ENCODE results near the gene COBLL1.

DNA sequence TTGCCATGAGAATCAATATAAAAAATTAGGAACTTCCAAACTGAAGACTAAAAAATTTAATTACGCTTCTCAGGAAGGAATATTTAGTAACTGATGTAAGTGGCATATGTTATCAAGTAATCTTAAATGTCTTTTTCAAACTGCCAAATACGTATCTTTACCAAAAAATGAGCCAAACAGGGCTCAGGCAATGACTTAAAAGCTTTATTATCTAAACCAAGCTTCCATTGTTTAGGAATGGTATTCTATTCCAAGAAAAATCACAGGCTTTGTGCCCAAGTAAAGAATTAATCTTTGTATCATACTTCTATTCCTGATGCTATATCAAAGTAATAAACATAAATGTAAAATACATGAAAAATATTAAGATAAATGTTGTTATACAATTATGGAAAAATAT lies 148.7 kb downstream of the COBLL1 start:
- no peak for TF ChIP-seq TAF1 (IDR thresholded peaks at IDR 0.05; ENCODE audit: borderline replicate concordance, low read depth, low read length)
- no peak for TF ChIP-seq POLR2AphosphoS5 (IDR thresholded peaks at IDR 0.05; ENCODE audit: low read depth, low read length)
- TF ChIP-seq POLR2A (IDR thresholded peaks at IDR 0.05; ENCODE audit: low read depth, low read length) = no peak

Data from GM12892 (cell line).